ENCODE data around the gene GPR62.

Gene GPR62

DNA sequence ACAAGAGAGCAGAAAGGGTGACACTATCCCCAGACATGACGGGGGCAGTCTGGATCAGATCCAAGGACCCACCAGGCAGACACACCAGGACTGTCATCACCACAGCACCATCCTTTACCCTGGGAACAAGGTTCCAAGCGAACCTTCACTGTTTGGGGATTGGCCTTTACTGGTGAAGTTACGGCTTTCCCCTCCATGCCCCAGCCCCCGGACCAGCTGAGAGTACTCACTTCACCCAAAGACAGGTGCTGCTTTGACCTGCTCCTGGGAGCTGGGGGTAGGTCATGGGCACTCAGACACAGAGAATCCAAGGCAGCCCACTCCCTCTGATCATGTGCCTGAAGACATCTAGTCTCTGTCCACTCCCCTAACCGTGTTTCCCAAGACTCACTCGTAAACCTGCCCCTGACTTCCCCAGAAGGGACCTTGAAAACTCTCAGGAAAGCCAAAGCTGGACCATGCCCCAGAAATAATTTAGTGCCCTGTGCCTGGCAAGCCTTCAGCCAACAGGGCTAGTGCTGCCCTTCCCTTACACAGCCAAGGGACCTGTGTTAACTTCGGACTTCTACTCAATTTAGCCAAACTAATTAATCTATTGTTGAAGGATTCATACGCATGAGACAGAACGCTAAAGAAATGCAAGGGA lies 16.3 kb upstream of the GPR62 start:
- no peak for FAIRE-seq

DNA sequence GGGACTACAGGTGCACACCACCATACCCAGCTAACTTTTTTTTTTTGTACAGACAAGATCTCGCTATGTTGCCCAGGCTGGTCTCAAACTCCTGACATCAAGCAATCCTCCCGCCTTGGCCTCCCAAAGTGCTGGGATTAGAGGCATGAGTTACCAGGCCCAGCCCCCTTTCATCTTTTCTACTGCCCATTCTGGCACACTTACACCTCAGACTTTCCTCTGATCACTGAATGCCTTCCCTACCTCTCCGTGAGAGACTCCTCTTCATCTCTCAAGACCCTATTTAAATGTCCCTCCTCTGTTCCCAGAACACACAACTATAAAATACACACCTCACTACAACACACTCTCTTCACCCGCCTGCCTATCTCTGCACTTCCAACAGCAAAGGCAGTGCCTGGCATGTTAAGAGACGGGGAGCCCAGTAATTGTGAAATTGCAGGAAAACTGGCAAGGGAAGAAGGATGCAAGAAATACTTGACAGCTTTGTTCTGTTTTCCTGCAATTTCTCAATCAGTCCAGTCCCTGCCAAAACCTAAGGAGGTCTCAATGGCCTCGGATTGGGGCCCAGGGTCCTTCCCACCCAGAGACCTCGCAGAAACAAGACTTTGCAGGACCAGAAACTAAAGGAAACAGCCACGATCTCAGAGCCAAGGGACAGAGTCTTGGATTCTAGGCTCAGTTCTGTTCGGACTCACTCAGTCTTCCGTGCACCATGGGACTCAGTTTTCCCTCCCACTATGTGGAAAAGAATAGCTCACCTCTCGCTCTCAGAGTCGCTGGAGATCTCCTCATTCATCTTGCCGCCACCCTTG lies 14.3 kb upstream of the GPR62 start:
- no peak for FAIRE-seq

DNA sequence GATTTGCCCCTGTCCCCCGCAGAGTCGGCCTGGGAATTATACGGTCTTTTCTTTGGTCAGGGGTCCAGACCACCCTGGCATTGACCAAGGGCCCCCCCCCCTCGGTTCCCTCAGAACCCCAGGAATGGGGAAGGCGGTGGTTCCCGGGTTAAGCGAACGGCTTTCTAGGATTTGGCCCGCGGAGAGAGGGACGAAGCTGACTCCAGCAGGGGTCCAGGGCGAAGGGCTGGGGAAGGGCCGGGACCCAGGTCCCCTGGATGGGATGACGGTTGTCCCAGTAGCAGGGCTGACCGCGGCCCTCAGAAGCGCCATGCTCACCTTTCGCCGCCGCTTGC lies 13.8 kb upstream of the GPR62 start:
- FAIRE-seq: no peak

DNA sequence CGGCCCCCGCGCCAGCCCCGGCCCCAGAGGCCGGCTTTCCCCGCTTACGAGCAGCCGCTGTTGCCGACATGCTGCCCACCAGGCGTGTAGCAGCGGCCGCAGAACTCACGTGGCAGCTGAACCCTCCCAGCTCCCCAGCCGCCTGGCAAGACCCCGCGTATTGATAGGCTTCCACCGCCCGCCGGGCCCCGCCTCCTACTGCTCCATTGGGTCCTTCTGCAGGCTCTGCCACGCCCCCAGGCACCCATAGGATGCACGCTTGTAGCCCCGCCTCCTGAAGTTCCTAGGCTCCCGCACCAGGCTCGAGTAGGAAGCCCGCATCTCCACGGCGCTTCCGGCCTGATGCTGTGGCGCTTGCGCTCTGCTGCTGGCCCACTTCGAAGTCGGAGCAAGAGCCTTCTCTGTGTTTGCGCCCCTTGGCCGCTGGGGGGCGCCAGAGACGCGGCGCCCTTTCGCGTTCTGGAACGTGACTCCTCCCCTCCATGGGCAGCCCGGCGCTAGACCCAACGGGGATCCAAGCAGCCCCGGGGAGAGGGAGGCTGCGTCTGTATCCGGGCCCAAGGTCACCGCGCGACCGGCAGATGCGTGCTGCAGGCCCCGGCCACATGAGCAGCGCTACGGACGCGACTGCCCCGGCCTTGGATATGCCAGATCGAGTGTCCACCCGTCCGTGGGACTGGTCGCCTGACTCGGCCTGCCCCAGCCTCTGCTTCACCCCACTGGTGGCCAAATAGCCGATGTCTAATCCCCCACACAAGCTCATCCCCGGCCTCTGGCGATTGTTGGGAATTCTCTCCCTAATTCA lies 13.2 kb upstream of the GPR62 start, which contains the start of the genes PARP3 and RRP9:
Gene PARP3, plus strand, starts transcription at position 566 of the 805 bp plus-strand sequence. CDS start 993 bp downstream, outside the sequence.
Gene RRP9, minus strand, starts transcription at position 107 of the 805 bp plus-strand sequence. Its CDS starts 37 bp downstream, at position 70.
- peak; percentile 98 for FAIRE-seq

DNA sequence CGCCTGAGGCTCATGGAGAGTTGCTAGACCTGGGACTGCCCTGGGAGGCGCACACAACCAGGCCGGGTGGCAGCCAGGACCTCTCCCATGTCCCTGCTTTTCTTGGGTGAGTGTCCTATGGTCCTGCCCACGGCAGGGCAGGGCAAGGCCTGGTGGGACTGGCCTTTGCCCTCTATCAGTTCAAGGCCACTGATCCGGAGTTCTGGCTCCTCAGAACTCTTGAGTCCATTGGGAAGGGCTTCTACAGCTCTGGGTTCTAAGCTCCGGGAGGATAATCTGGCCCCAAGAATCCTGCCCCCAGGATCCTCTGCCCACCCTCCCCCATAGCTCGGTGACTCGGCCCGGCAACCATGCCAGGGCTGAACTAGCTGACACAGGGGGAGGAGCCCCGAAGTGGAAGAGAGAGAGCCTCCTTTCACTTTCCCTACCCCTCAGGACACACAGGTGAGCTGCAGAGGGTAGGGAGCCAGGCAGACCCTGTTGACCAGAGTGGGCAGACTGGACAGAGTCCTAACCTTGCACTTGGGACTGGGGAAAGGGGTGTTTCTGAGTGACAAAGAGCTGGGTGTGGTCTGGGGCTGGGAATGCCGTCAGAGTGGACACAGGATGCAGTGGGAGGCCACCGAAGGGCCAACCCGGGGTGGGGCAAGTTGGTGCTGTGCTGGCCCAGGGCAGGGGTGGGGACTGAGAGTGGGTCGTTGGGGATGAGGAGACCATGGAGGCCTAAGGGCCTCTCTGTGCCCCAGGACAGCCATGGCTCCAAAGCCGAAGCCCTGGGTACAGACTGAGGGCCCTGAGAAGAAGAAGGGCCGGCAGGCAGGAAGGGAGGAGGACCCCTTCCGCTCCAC lies 12.4 kb upstream of the GPR62 start:
- no peak for FAIRE-seq

DNA sequence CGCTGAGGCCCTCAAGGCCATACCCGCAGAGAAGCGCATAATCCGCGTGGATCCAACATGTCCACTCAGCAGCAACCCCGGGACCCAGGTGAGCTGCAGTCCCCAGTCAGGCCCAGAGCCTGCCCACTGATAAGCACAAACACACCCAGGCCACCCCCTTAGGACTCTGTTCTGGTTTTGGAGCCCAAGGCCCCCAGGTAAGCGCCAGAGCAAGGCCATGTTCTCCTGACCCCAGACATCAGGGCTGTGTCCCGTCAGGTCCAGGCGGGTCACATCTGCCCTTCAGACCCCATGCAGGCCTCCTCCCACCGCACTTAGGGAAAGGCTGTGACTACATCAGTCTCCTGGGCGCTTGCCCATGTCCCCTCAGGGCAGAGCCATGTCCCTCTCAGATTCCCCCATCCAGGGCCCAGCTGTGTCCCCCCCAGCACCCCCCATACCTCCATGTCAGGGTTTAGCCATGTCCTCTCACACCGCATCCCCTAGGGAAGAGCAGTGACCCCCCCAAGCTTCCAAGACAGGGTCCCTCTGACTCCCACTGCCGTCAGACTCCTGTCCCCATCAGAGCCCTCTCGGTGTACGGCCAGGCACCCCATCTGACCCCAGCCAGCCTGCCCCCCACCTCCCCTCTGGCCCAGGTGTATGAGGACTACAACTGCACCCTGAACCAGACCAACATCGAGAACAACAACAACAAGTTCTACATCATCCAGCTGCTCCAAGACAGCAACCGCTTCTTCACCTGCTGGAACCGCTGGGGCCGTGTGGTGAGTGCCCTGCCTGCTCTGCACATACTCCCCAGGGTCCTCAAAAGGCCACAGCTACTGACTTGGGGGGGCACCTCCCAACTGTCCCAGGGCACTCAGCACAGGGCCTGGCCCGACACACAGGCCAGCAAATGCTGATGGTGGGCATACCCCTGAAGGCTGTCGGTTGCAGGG lies 11.5 kb upstream of the GPR62 start:
- no peak for FAIRE-seq

DNA sequence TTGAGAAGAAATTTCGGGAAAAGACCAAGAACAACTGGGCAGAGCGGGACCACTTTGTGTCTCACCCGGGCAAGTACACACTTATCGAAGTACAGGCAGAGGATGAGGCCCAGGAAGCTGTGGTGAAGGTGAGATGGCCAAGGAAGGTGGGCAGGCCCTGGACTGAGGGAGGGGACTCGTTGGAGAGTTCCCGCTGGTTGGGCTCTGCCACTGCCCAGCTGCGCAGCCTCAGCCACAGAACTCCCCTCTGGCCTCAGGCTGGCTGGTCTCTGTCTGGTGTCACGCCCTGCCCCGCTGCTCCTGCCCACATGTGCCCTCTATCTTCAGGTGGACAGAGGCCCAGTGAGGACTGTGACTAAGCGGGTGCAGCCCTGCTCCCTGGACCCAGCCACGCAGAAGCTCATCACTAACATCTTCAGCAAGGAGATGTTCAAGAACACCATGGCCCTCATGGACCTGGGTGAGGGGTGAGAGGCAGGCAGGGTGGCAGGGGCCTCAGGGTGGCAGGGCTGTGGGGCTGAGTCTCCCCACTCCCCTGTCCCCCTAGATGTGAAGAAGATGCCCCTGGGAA lies 10.6 kb upstream of the GPR62 start:
- no peak for FAIRE-seq

DNA sequence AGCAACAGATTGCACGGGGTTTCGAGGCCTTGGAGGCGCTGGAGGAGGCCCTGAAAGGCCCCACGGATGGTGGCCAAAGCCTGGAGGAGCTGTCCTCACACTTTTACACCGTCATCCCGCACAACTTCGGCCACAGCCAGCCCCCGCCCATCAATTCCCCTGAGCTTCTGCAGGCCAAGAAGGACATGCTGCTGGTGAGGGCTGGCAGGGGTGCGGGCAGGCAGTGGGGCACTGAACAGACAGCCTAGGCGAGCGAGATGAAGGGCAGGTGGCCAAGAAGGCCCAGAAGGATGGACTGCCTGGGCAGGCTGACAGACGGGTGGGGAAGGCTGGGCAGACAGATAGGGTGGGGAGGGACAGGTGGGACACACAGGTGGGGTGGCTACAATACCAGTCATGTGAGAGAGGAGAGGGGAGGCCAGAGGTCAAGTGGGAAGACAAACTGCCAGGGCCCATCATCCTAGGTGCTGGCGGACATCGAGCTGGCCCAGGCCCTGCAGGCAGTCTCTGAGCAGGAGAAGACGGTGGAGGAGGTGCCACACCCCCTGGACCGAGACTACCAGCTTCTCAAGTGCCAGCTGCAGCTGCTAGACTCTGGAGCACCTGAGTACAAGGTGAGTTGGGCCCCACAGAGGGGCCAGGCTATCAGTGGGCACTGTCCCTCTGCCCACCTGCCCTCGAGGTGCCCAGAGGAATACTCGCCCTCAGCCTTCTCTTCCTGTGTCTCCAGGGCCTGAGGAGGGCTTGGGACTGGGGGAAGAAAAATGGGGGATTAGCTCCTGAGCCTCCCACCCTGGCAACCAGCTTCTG lies 9.9 kb upstream of the GPR62 start:
- FAIRE-seq: no peak

DNA sequence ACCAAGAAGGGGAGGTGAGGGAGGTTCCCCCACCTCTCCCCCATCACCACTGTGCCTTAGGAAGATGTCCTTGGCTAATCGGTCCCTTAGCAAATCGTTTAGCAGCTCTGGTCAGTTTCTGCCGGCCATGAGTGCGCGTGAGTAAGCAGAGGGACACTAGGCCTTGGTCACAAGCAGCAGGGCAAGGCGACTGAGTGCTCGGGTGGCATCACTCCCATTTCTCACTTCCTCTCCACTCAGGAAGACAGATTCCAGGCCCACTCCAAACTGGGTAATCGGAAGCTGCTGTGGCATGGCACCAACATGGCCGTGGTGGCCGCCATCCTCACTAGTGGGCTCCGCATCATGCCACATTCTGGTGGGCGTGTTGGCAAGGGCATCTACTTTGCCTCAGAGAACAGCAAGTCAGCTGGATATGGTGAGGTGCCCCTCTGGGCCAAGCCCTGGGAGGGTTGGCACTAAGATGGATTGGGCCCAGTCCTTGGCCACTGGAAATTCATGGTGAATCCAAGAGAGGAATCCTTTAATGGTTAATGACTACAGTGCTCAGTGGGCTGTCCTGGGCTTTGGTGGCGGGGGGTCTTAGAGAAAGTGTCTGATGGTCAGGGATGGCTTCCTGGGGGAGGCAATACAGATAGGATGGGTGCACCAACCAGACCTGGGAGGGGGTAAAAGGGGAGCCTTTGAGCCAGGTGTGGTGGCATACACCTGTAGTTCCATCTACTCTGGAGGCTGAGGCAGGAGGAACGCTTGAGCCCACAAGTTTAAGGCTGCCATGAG lies 9.1 kb upstream of the GPR62 start:
- no peak for FAIRE-seq

DNA sequence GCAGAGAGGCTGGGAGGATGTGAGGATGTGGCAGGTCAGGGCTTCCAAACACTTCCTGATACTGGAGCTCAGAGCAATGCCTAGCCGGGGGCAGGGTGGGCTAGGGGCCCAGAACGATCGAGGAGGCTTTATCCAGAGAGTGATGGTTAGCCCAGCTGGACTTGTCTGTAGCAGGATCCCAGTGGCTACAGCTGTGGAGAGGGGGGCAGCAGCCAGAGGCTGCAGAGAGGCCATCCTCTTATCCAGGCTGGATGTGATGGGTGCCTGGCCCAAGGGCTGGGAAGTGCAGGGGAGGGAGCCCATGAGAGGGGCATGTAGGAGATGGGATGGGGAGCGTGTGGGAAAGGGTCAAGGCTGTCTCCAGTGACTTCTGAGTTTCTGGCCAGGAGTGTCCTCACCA lies 8.4 kb upstream of the GPR62 start:
- no peak for FAIRE-seq

DNA sequence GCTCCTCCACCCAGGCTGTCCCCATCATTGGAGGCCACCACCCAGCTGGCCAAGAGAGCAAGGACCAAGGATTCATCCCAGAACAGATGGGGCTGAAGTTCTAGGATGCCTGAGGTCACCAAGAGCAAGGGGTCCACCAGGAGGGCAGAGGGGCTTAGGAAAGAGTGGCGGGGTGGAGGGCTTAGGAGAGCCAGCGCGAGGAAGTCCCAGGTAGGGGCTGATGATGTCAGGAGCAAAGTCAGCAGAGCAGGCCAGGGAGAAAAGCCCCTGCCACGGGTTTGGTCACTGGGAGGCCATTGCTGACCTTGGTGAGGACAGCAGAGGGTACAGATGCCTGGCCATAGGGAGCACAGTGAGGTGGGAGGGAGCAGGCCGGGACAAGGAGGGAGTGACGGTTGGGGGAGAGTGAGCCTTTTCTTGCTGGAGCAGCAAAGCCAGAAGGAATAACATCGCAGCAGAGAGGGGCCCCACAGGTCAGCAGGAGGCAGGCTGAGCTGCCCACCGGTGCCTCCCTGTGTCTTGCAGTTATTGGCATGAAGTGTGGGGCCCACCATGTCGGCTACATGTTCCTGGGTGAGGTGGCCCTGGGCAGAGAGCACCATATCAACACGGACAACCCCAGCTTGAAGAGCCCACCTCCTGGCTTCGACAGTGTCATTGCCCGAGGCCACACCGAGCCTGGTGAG lies 7.8 kb upstream of the GPR62 start:
- FAIRE-seq: no peak

DNA sequence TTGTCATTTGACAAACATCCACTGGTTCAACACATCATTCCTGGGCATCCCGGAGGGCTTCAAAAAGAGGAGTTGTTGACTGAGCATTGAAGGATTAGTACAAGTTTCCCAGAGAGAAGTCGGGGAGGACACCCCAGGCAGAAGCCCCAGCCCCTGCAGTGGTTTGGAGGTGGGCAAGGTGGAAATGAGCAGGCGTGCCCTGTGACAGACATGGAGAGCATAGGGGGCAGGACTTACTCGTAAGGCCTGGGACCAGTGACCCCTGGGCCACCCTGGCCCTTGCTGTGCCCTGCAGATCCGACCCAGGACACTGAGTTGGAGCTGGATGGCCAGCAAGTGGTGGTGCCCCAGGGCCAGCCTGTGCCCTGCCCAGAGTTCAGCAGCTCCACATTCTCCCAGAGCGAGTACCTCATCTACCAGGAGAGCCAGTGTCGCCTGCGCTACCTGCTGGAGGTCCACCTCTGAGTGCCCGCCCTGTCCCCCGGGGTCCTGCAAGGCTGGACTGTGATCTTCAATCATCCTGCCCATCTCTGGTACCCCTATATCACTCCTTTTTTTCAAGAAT lies 7.1 kb upstream of the GPR62 start:
- no peak for FAIRE-seq

DNA sequence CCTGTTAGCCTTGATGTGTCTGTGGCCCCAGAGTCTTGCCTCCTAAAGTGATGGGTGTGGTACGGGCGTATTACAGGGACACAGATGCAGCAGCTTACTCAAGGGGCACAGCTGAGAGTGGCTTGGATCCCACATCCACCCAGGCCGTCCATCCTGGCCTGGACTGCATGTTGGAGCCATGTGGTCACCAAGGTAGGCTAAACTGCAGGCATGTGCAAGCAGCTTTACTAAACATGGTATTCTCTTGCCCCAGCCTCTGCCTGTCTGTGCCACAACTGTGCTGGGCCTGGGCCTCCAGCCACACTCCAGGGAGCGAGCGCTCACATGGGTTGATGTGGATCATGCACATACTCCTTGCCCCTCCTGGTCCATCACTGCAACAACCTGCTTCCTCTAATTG lies 6.1 kb upstream of the GPR62 start:
- no peak for FAIRE-seq

DNA sequence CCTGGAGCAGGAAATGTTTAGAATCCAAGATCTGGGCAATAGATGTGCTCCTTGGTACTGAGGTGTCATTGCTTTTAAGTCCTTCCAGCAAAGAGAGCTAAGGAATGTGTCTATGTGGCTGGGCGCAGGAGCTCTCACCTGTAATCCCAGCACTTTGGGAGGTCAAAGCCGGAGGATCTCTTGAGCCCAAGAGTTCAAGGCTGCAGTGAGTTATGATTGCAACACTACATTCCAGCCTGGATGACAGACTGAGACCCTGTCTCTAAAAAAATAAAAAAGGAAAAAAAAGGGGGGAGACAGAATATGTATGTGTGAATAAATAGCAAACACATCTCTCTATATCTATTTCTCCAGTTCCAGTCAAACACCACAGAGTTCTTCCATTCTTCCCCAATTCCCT lies 4.3 kb upstream of the GPR62 start:
- FAIRE-seq: no peak

DNA sequence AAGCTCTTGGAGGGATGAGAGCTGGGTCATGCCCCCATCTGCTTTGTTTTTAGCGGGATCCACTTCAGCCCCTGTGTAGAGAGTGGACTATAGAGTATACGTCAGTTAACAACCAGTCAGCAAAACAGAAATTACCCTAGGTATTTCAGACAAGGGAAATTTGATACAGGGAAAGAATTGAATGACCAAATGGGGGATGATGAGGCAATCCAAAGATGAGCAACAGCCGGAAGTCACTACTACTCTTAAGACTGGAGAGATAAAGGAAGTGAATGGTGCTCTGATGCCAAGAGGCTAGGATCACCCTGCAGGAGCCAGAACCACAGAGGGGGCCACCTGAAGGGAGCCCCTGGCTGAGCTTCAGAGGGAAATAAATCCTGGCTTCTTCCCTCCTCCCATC lies 1.7 kb upstream of the GPR62 start:
- FAIRE-seq: no peak

DNA sequence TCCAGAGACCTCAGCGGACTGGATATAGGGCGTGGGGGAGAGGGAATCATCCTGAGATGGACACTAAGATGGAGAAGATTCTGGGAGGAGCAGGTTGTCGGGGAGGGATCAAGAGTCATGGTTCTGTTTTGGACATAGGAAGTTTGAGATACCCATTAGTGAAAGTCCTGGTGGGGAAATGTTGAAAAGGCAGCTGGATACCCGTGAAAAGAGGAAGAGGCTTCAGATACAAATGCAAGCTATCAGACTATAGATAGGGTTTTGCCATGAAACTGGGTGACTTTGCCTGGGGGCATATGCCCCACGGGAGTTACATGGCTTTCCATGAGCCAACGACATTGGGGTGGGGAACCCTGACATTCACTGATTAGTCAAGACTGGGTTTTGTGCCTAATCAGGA lies 1.1 kb upstream of the GPR62 start:
- no peak for FAIRE-seq

DNA sequence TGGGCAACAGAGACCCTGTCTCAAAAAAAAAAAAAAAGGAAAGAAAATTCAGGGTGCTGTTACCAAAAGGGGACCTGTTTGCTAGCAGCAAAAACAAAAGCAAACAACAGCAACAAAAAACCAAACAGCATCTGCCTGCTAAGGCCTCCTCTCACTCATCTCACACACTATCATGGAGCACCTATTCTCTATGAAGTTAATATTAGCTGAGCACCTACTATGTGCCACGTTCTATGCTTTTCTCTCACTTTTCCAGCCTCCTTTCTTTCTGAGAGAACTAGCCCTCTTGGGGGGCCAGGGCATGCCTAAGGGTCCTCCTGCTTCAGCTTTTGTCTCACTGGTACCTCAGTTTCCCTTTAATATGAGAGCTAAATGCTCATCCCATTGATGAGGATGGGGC lies 468 bp upstream of the GPR62 start:
- FAIRE-seq: no peak

Measured in TTC549 (cell line).